Bronchial epithelial cell (primary cell): ENCODE results near the gene UGT3A2. TPM values are rescaled to one million over a fixed set of nuclear protein-coding genes. Genes with fewer than 3 reads are reported as not detected.
A peak's percentile ranks its signal among the peaks of the same experiment; 100 is the strongest.

Experiments
- DNase-seq: peaks from one replicate; pipeline ENCODE4 v3.0.0-alpha.2; 2010; ENCODE audit warnings: low read depth
- FAIRE-seq: peaks from 2 replicates; lab custom pipeline; 2011; peaks lifted over from hg19 to GRCh38; lab: Jason Lieb, UNC
- H3K27me3 ChIP-seq: 2 replicates; pipeline ENCODE4 v1.5.1; 2011; ENCODE audit warnings: low read length; ENCODE audit not compliant: control insufficient read depth, insufficient read depth
- H3K36me3 ChIP-seq: 2 replicates; pipeline ENCODE4 v1.5.1; 2011; ENCODE audit warnings: low read length; ENCODE audit not compliant: control insufficient read depth, insufficient read depth
- H3K4me3 ChIP-seq: 2 replicates; pipeline ENCODE4 v1.5.1; 2011; ENCODE audit warnings: mild to moderate bottlenecking, low read depth, low read length, control low read depth
- CTCF ChIP-seq: IDR thresholded peaks from 2 replicates; pipeline ENCODE4 v1.5.1; 2011; ENCODE audit warnings: mild to moderate bottlenecking, moderate library complexity, low read length, control low read depth, inconsistent platforms; ENCODE audit not compliant: insufficient read depth, severe bottlenecking
- total RNA-seq: library from RNA; depleted of rRNA; stranded (reverse); fragments of >200 nt; gene quantifications from 2 replicates; pipeline ENCODE4 v1.2.1, GENCODE V29; 2014

Gene UGT3A2
- total RNA-seq, 1 donor from 2014 or later: not detected

- TF ChIP-seq CTCF: no peak
- Histone ChIP-seq H3K27me3 (no peaks in the 10 kb centered on the region), H3K36me3 (no peaks in the 10 kb centered on the region), H3K4me3 (no peak overlapping the region)
- FAIRE-seq (no peak), DNase-seq (no peak)
These were observed 7.9 kb downstream of the UGT3A2 start for GRCh38 chr5:36058776-36059175.

- Histone ChIP-seq H3K4me3 (no peak overlapping the region), H3K27me3 (no peaks in the 10 kb centered on the region), H3K36me3 (no peaks in the 10 kb centered on the region)
- no peak for TF ChIP-seq CTCF
- DNase-seq (no peak), FAIRE-seq (no peak)
These were observed 9.3 kb downstream of the UGT3A2 start for GRCh38 chr5:36057386-36057785.

GRCh38 chr5:36056422-36056821 lies 10.3 kb downstream of the UGT3A2 start:
- DNase-seq: no peak
- Histone ChIP-seq H3K36me3 (no peaks in the 10 kb centered on the region), H3K4me3 (no peak overlapping the region), H3K27me3 (no peaks in the 10 kb centered on the region)
- no peak for FAIRE-seq
- no peak for TF ChIP-seq CTCF

- FAIRE-seq: no peak
- Histone ChIP-seq H3K36me3 (no peaks in the 10 kb centered on the region), H3K4me3 (no peak overlapping the region), H3K27me3 (no peaks in the 10 kb centered on the region)
- no peak for TF ChIP-seq CTCF
- DNase-seq: no peak
These were observed 10.7 kb downstream of the UGT3A2 start for GRCh38 chr5:36055984-36056383.

GRCh38 chr5:36054647-36055046 lies 12.0 kb downstream of the UGT3A2 start:
- no peak overlapping the region for H3K4me3 ChIP-seq
- DNase-seq: no peak
- TF ChIP-seq CTCF: no peak
- H3K36me3 ChIP-seq: no peaks in the 10 kb centered on the region
- no peaks in the 10 kb centered on the region for H3K27me3 ChIP-seq
- no peak for FAIRE-seq

- Histone ChIP-seq H3K36me3 (no peaks in the 10 kb centered on the region), H3K27me3 (no peaks in the 10 kb centered on the region), H3K4me3 (no peak overlapping the region)
- FAIRE-seq (no peak), DNase-seq (peak; percentile 34)
- TF ChIP-seq CTCF: no peak
These were observed 14.1 kb downstream of the UGT3A2 start for GRCh38 chr5:36052538-36052937.
